Smooth muscle cell (in vitro differentiated cells): ENCODE results near the gene ANKRD24. TPM values are rescaled to one million over a fixed set of nuclear protein-coding genes. Genes with fewer than 3 reads are reported as not detected.
"Not testable (repeated sequence)": the region's sequence is repeated elsewhere in the genome, so short reads cannot be mapped to it uniquely, and the experiment has no call there.

Experiments
- DNase-seq: peaks from one replicate; lab custom pipeline; 2025; ENCODE audit not compliant: unreplicated experiment; lab: John Stamatoyannopoulos, UW
- H2AFZ ChIP-seq: fragments of 200-600 bp; sonication (generic); 2 replicates; pipeline ENCODE4 v1.6.0; 2016; ENCODE audit warnings: antibody characterized with exemption, low read depth, mild to moderate bottlenecking
- H3F3A ChIP-seq: fragments of 200-600 bp; sonication (generic); 2 replicates; pipeline ENCODE4 v1.6.0; 2017; ENCODE audit warnings: antibody characterized with exemption, low read depth
- H3K27ac ChIP-seq: fragments of 200-600 bp; sonication (generic); 2 replicates; pipeline ENCODE4 v1.5.1; 2016; ENCODE audit warnings: low read depth, mild to moderate bottlenecking
- H3K27me3 ChIP-seq: fragments of 200-600 bp; sonication (generic); 2 replicates; pipeline ENCODE4 v1.6.1; 2016; ENCODE audit warnings: low read depth, mild to moderate bottlenecking
- H3K36me3 ChIP-seq: fragments of 200-600 bp; sonication (generic); 2 replicates; pipeline ENCODE4 v1.5.1; 2016; ENCODE audit warnings: low read depth
- H3K4me1 ChIP-seq: fragments of 200-600 bp; sonication (generic); 2 replicates; pipeline ENCODE4 v1.5.1; 2016; ENCODE audit warnings: low read depth
- H3K4me2 ChIP-seq: fragments of 200-600 bp; sonication (generic); 2 replicates; pipeline ENCODE4 v1.6.0; 2016; ENCODE audit warnings: mild to moderate bottlenecking
- H3K4me3 ChIP-seq: fragments of 200-600 bp; sonication (generic); 2 replicates; pipeline ENCODE4 v1.5.1; 2016; ENCODE audit warnings: mild to moderate bottlenecking
- H3K79me2 ChIP-seq: fragments of 200-600 bp; sonication (generic); 2 replicates; pipeline ENCODE4 v1.6.0; 2016; ENCODE audit warnings: low read depth, mild to moderate bottlenecking
- H3K9ac ChIP-seq: fragments of 200-600 bp; sonication (generic); 2 replicates; pipeline ENCODE4 v1.6.0; 2016; ENCODE audit warnings: low read depth
- H3K9me3 ChIP-seq: fragments of 200-600 bp; sonication (generic); replicated peaks from 2 replicates; pipeline ENCODE4 v1.5.1; 2016; ENCODE audit warnings: low read depth
- H4K20me1 ChIP-seq: fragments of 200-600 bp; sonication (generic); 2 replicates; pipeline ENCODE4 v1.6.0; 2016; ENCODE audit warnings: low read depth
- WGBS: methylation state at CpG from one replicate; pipeline ENCODE4 v1.1.7; 2016; ENCODE audit warnings: low lambda C conversion rate; 5-methylcytosine and 5-hydroxymethylcytosine counted together
- polyA plus RNA-seq: library from polyadenylated mRNA; unstranded; fragments of >200 nt; fragmentation: Nextera tagmentation; extraction: Ambion mirVana; gene quantifications from 2 replicates; pipeline ENCODE4 v1.2.1, GENCODE V29; 2016
- total RNA-seq: library from RNA; depleted of rRNA; stranded (reverse); fragments of >200 nt; gene quantifications from 2 replicates; pipeline ENCODE4 v1.2.3, GENCODE V29; 2014
- TF ChIP-seq, protein P1 (sequence below): fragments of 200-600 bp; sonication (generic); IDR thresholded peaks from 2 replicates; pipeline ENCODE4 v1.5.1; 2017; ENCODE audit warnings: borderline replicate concordance, mild to moderate bottlenecking, antibody characterized with exemption; ENCODE audit not compliant: insufficient read depth, poor library complexity, severe bottlenecking

ANKRD24 gene
- 0.09 TPM in 1 of 2 replicates, not detected in the other for total RNA-seq
- 0.70 and 1.5 TPM in 2 replicates for polyA plus RNA-seq

GRCh38 chr19:4182084-4182810 is at the start of gene ANKRD24, which contains the start of gene SIRT6:
ANKRD24 (plus strand) TSS chr19:4182689; CDS start chr19:4186426, 3,737 bp downstream.
SIRT6 (minus strand) TSS chr19:4182563; CDS start chr19:4182539, 24 bp downstream.
- Histone ChIP-seq H2AFZ (peak within 1 kb of the TSS; percentile 98), H3K4me3 (peak within 1 kb of the TSS; percentile 96), H3K27me3 (no peaks in the 10 kb centered on the region), H3F3A (no peaks in the 10 kb centered on the region), H3K36me3 (no peaks in the 10 kb centered on the region), H3K9ac (peak within 1 kb of the TSS; percentile 95), H3K4me1 (peaks cover 5% of the 10 kb centered on the region), H3K79me2 (peaks cover 13% of the 10 kb centered on the region), H3K9me3 (no peaks in the 10 kb centered on the region), H4K20me1 (peaks cover 9% of the 10 kb centered on the region), H3K4me2 (peak within 1 kb of the TSS; percentile 100), H3K27ac (peak within 1 kb of the TSS; percentile 49)
- TF ChIP-seq, protein P1, sequence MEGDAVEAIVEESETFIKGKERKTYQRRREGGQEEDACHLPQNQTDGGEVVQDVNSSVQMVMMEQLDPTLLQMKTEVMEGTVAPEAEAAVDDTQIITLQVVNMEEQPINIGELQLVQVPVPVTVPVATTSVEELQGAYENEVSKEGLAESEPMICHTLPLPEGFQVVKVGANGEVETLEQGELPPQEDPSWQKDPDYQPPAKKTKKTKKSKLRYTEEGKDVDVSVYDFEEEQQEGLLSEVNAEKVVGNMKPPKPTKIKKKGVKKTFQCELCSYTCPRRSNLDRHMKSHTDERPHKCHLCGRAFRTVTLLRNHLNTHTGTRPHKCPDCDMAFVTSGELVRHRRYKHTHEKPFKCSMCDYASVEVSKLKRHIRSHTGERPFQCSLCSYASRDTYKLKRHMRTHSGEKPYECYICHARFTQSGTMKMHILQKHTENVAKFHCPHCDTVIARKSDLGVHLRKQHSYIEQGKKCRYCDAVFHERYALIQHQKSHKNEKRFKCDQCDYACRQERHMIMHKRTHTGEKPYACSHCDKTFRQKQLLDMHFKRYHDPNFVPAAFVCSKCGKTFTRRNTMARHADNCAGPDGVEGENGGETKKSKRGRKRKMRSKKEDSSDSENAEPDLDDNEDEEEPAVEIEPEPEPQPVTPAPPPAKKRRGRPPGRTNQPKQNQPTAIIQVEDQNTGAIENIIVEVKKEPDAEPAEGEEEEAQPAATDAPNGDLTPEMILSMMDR: no peak
- peak; percentile 78 for DNase-seq
- 1% methylated on average over 58 of the region's 58 CpGs for WGBS

DNA sequence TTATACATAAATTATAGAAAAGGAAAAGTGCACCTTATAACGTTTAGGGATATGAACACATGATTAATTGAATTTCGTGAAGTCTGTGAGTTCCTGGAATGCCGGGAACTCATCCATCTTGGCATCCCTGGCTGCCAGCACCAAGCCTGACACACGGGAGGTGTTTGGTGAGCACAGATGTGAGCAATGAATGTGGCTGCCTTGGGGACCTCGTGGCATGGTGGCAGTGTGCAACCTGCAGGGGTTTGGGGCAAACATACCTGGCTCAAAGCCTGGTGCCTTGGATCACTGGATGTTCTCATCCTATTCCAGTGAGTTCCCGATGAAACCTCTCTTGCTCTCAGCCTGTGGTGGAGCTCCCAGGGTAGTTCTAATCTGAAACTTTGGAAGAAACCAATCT is 48.1 kb upstream of the ANKRD24 start:
- H3K79me2 ChIP-seq: no peaks in the 10 kb centered on the region
- H4K20me1 ChIP-seq: no peaks in the 10 kb centered on the region
- no peaks in the 10 kb centered on the region for H3K27me3 ChIP-seq
- H3K9ac ChIP-seq: no peak overlapping the region
- 71% methylated on average over 6 of the region's 6 CpGs for WGBS
- H3K9me3 ChIP-seq: no peaks in the 10 kb centered on the region
- H3K27ac ChIP-seq: no peak overlapping the region
- no peak overlapping the region for H3K4me3 ChIP-seq
- no peaks in the 10 kb centered on the region for H3F3A ChIP-seq
- H3K36me3 ChIP-seq: no peaks in the 10 kb centered on the region
- no peaks in the 10 kb centered on the region for H3K4me1 ChIP-seq
- DNase-seq: no peak
- H2AFZ ChIP-seq: no peak overlapping the region
- TF ChIP-seq, protein P1: no peak
- no peak overlapping the region for H3K4me2 ChIP-seq

DNA sequence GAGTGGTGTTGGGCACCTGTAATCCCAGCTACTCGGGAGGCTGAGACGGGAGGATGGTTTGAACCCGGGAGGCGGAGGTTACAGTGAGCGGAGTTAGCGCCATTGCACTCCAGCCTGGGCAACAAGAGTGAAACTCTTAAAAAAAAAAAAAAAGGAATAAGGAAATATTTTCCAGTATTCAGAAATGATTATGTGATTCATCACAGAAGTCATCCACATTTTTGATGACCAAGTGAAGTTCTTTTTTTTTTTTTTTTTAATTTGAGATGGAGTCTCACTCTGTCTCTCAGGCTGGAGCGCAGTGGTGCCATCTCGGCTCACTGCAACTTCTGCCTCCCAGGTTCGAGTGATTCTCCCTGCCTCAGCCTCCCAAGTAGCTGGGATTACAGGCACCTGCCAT is 47.1 kb upstream of the ANKRD24 start:
- H2AFZ ChIP-seq, H4K20me1 ChIP-seq, H3F3A ChIP-seq, H3K79me2 ChIP-seq, H3K27ac ChIP-seq, H3K9ac ChIP-seq, H3K4me1 ChIP-seq, H3K27me3 ChIP-seq, H3K4me2 ChIP-seq, H3K36me3 ChIP-seq, H3K4me3 ChIP-seq, H3K9me3 ChIP-seq, DNase-seq: not testable (repeated sequence)
- 96% methylated on average over 9 of the region's 9 CpGs for WGBS

DNA sequence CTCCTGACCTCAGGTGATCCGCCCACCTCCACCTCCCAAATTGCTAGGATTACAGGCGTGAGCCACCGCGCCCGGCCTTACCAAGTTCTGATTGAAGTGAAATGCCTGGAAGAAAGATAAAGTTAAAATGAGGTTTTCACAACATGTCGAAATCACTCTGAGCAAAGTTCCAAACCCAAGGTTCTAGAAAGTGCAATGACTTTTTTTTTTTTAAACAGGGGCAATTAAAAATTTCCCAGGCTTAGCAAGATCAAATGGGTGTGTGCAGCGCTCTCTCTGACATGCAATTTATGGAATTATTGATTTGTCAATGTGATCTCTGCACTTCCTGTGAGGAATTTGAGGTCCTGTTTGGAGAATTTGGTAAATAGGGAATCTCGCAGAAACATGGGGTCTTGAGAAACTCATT is 45.8 kb upstream of the ANKRD24 start:
- Histone ChIP-seq H3K9ac (no peak overlapping the region), H3K4me1 (no peaks in the 10 kb centered on the region), H3K27ac (no peak overlapping the region), H3F3A (no peaks in the 10 kb centered on the region), H3K9me3 (no peaks in the 10 kb centered on the region), H2AFZ (no peak overlapping the region), H3K27me3 (no peaks in the 10 kb centered on the region), H3K4me2 (no peak overlapping the region), H4K20me1 (no peaks in the 10 kb centered on the region), H3K4me3 (no peak overlapping the region), H3K36me3 (no peaks in the 10 kb centered on the region), H3K79me2 (no peaks in the 10 kb centered on the region)
- no peak for DNase-seq
- TF ChIP-seq, protein P1: no peak
- 96% methylated on average over 8 of the region's 8 CpGs for WGBS
